ENCODE results near the gene RPL35A.

DNA sequence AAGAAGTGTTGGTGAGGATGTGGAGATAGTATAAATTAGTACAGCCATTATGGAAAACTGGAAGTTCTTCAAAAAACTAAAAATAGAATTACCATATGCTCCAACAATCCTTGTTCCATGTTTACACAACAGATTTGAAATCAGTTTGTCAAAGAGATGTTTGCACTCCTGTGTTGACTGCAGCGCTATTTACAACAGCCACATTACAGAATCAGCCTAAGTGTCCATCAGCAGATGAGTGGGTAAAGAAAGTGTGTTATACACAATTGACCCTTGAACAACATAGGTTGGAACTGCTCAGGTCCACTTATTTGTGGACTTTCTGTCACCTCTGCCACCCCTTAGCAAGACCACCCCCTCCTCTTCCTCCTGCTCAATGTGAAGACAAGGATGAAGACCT is 44.7 kb downstream of the RPL35A start:
- TF ChIP-seq HDGF (IDR thresholded peaks at IDR 0.05), result no peak
- TF ChIP-seq YBX1 (IDR thresholded peaks at IDR 0.05), result no peak
- TF ChIP-seq, protein P1, sequence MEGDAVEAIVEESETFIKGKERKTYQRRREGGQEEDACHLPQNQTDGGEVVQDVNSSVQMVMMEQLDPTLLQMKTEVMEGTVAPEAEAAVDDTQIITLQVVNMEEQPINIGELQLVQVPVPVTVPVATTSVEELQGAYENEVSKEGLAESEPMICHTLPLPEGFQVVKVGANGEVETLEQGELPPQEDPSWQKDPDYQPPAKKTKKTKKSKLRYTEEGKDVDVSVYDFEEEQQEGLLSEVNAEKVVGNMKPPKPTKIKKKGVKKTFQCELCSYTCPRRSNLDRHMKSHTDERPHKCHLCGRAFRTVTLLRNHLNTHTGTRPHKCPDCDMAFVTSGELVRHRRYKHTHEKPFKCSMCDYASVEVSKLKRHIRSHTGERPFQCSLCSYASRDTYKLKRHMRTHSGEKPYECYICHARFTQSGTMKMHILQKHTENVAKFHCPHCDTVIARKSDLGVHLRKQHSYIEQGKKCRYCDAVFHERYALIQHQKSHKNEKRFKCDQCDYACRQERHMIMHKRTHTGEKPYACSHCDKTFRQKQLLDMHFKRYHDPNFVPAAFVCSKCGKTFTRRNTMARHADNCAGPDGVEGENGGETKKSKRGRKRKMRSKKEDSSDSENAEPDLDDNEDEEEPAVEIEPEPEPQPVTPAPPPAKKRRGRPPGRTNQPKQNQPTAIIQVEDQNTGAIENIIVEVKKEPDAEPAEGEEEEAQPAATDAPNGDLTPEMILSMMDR (IDR thresholded peaks at IDR 0.05 in 2 of 3, conservative IDR thresholded peaks at IDR 0.05 in 1 of 3; ENCODE audit: insufficient read depth in 2 of 3, low read depth in 1 of 3, low read length in 3 of 3), result no peak
- no peak for TF ChIP-seq POLR2AphosphoS2 (IDR thresholded peaks at IDR 0.05; ENCODE audit: low read length)
- TF ChIP-seq RBBP5 (IDR thresholded peaks at IDR 0.05; ENCODE audit: borderline replicate concordance, insufficient read depth, low read length, poor library complexity, severe bottlenecking), result no peak
- TF ChIP-seq, protein P2, sequence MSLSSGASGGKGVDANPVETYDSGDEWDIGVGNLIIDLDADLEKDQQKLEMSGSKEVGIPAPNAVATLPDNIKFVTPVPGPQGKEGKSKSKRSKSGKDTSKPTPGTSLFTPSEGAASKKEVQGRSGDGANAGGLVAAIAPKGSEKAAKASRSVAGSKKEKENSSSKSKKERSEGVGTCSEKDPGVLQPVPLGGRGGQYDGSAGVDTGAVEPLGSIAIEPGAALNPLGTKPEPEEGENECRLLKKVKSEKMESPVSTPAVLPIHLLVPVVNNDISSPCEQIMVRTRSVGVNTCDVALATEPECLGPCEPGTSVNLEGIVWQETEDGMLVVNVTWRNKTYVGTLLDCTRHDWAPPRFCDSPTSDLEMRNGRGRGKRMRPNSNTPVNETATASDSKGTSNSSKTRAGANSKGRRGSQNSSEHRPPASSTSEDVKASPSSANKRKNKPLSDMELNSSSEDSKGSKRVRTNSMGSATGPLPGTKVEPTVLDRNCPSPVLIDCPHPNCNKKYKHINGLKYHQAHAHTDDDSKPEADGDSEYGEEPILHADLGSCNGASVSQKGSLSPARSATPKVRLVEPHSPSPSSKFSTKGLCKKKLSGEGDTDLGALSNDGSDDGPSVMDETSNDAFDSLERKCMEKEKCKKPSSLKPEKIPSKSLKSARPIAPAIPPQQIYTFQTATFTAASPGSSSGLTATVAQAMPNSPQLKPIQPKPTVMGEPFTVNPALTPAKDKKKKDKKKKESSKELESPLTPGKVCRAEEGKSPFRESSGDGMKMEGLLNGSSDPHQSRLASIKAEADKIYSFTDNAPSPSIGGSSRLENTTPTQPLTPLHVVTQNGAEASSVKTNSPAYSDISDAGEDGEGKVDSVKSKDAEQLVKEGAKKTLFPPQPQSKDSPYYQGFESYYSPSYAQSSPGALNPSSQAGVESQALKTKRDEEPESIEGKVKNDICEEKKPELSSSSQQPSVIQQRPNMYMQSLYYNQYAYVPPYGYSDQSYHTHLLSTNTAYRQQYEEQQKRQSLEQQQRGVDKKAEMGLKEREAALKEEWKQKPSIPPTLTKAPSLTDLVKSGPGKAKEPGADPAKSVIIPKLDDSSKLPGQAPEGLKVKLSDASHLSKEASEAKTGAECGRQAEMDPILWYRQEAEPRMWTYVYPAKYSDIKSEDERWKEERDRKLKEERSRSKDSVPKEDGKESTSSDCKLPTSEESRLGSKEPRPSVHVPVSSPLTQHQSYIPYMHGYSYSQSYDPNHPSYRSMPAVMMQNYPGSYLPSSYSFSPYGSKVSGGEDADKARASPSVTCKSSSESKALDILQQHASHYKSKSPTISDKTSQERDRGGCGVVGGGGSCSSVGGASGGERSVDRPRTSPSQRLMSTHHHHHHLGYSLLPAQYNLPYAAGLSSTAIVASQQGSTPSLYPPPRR (CRISPR knock-in tag; IDR thresholded peaks at IDR 0.05; ENCODE audit: borderline replicate concordance), result no peak
- no peak for TF ChIP-seq HDAC1 (IDR thresholded peaks at IDR 0.05)
- no peak for TF ChIP-seq NCOA2 (IDR thresholded peaks at IDR 0.05; ENCODE audit: partially characterized antibody in 2 of 2)
- no peak for TF ChIP-seq ATF1 (CRISPR knock-in tag; IDR thresholded peaks at IDR 0.05)
- no peak for TF ChIP-seq ATF1 (tag; IDR thresholded peaks at IDR 0.05)
- TF ChIP-seq YY1 (IDR thresholded peaks at IDR 0.05; ENCODE audit: borderline replicate concordance in 1 of 3, control insufficient read depth in 1 of 3, extremely low read depth in 1 of 3, insufficient read depth in 3 of 3, insufficient read length in 1 of 3, insufficient replicate concordance in 2 of 3, low read depth in 1 of 3, low read length in 2 of 3), result no peak
- TF ChIP-seq CBX2 (IDR thresholded peaks at IDR 0.05; ENCODE audit: insufficient read depth, low read length, poor library complexity, severe bottlenecking), result no peak

Measured in K562 (cell line).